SK-N-SH (cell line): ENCODE data around the gene APOM. TPM values are rescaled to one million over a fixed set of nuclear protein-coding genes. Genes with fewer than 3 reads are reported as not detected.

ENCODE experiments used
- CTCF ChIA-PET: fragments of 300-600, 350-600 bp; formaldehyde crosslinking; extraction: SDS; loops from one replicate; lab custom pipeline; 2021; lab: Yijun Ruan, JAX
- POLR2A ChIA-PET: fragments of 350-600 bp; sonication (Branson Sonifier 250); formaldehyde crosslinking; extraction: SDS; loops from one replicate; lab custom pipeline; 2020; ENCODE audit warnings: antibody characterized with exemption, inconsistent platforms; lab: Yijun Ruan, JAX
- DNase-seq: peaks from one replicate; pipeline ENCODE4 v3.0.0; 2012
- H2AFZ ChIP-seq: fragments of 200-600 bp; sonication (generic); 2 replicates; pipeline ENCODE4 v1.8.1; 2016; ENCODE audit warnings: antibody characterized with exemption, mild to moderate bottlenecking, low read depth
- H3F3A ChIP-seq: fragments of 200-600 bp; sonication (generic); replicated peaks from 2 replicates; pipeline ENCODE3; 2016; ENCODE audit warnings: antibody characterized with exemption, mild to moderate bottlenecking; ENCODE audit not compliant: insufficient read depth
- H3K27ac ChIP-seq, 2 experiments: fragments of 200-500 bp in 1 of 2; fragments of 200-600 bp in 1 of 2; sonication (Bioruptor generic) in 1 of 2; sonication (generic), shearing (Covaris generic) in 1 of 2; 2 replicates each; pipeline versions ENCODE4 v1.5.1 to v1.6.1; 2014 to 2016; ENCODE audit warnings: low read depth in 2 of 2, inconsistent platforms in 1 of 2, low read length in 1 of 2, mild to moderate bottlenecking in 1 of 2, mixed read lengths in 1 of 2
- H3K27me3 ChIP-seq: fragments of 200-600 bp; sonication (generic), shearing (Covaris generic); 2 replicates; pipeline ENCODE4 v1.6.1; 2016; ENCODE audit warnings: mixed run types; ENCODE audit not compliant: insufficient read depth
- H3K36me3 ChIP-seq, 2 experiments: fragments of 200-500 bp in 1 of 2; fragments of 200-600 bp in 1 of 2; sonication (Bioruptor generic) in 1 of 2; sonication (generic) in 1 of 2; replicated peaks in 1 of 2; 2 replicates each; pipeline versions ENCODE3 to v1.5.1; 2014 to 2016; ENCODE audit warnings: low read length in 1 of 2, mild to moderate bottlenecking in 1 of 2; ENCODE audit not compliant: insufficient read depth in 2 of 2, control insufficient read depth in 1 of 2
- H3K4me1 ChIP-seq, 2 experiments: fragments of 200-500 bp in 1 of 2; fragments of 200-600 bp in 1 of 2; sonication (Bioruptor generic) in 1 of 2; sonication (generic), shearing (Covaris generic) in 1 of 2; 2 replicates each; pipeline versions ENCODE4 v1.5.1 to v1.6.1; 2014 to 2016; ENCODE audit warnings: low read depth in 1 of 2, low read length in 1 of 2, mixed run types in 1 of 2; ENCODE audit not compliant: insufficient read depth in 2 of 2, control insufficient read depth in 1 of 2
- H3K4me2 ChIP-seq: fragments of 200-600 bp; sonication (generic), shearing (Covaris generic); 2 replicates; pipeline ENCODE4 v1.6.1; 2017; ENCODE audit warnings: mixed run types
- H3K4me3 ChIP-seq, 2 experiments: fragments of 200-500 bp in 1 of 2; fragments of 200-600 bp in 1 of 2; sonication (Bioruptor generic) in 1 of 2; sonication (generic), shearing (Covaris generic) in 1 of 2; 2 replicates each; pipeline versions ENCODE4 v1.5.1 to v1.8.1; 2014 to 2016; ENCODE audit warnings: low read depth in 2 of 2, inconsistent platforms in 1 of 2, low read length in 1 of 2, mild to moderate bottlenecking in 1 of 2, mixed read lengths in 1 of 2, moderate library complexity in 1 of 2
- H3K79me2 ChIP-seq: fragments of 200-600 bp; sonication (generic); 2 replicates; pipeline ENCODE4 v1.8.1; 2017; ENCODE audit warnings: mild to moderate bottlenecking; ENCODE audit not compliant: insufficient read depth
- H3K9ac ChIP-seq: fragments of 200-600 bp; sonication (generic); 2 replicates; pipeline ENCODE4 v1.6.1; 2017; ENCODE audit warnings: mixed run types
- H3K9me2 ChIP-seq: fragments of 200-600 bp; sonication (generic); 2 replicates; pipeline ENCODE4 v1.6.1; 2017; ENCODE audit warnings: mixed run types
- H3K9me3 ChIP-seq: fragments of 200-600 bp; sonication (generic); 2 replicates; pipeline ENCODE4 v1.6.1; 2017; ENCODE audit warnings: mixed run types, mild to moderate bottlenecking, moderate library complexity
- H4K20me1 ChIP-seq: fragments of 200-600 bp; sonication (generic); 2 replicates; pipeline ENCODE4 v1.6.1; 2017; ENCODE audit warnings: mild to moderate bottlenecking, mixed run types; ENCODE audit not compliant: insufficient read depth
- FOSL2 ChIP-seq: IDR thresholded peaks from 2 replicates; pipeline ENCODE4 v1.4.0; 2012; ENCODE audit warnings: low read depth, mild to moderate bottlenecking, moderate library complexity, borderline replicate concordance
- GABPA ChIP-seq: IDR thresholded peaks from 2 replicates; pipeline ENCODE4 v1.4.0; 2012; ENCODE audit warnings: low read depth, mild to moderate bottlenecking
- GATA2 ChIP-seq: sonication (generic); formaldehyde crosslinking; IDR thresholded peaks from 2 replicates; pipeline ENCODE4 v1.5.0; 2020; ENCODE audit warnings: mild to moderate bottlenecking, missing genetic modification reagents
- JUND ChIP-seq: IDR thresholded peaks from 2 replicates; pipeline ENCODE4 v1.4.0; 2012
- NFIC ChIP-seq: IDR thresholded peaks from 2 replicates; pipeline ENCODE4 v1.4.0; 2012; ENCODE audit warnings: borderline replicate concordance
- POLR2AphosphoS5 ChIP-seq: IDR thresholded peaks from 2 replicates; pipeline ENCODE4 v1.6.1; 2012; ENCODE audit warnings: low read depth, low read length
- RCOR1 ChIP-seq: fragments of 150-350 bp; IDR thresholded peaks from 2 replicates; pipeline ENCODE4 v1.6.1; 2017; ENCODE audit warnings: antibody characterized with exemption, low read length
- RXRA ChIP-seq: IDR thresholded peaks from 2 replicates; pipeline ENCODE4 v1.4.0; 2012; ENCODE audit warnings: low read depth, mild to moderate bottlenecking, borderline replicate concordance
- TCF12 ChIP-seq: IDR thresholded peaks from 2 replicates; pipeline ENCODE4 v1.4.0; 2012
- YY1 ChIP-seq: IDR thresholded peaks from 2 replicates; pipeline ENCODE4 v1.4.0; 2012; ENCODE audit warnings: low read depth, mild to moderate bottlenecking
- WGBS: methylation state at CpG from one replicate; pipeline ENCODE4 v1.1.6; 2017; ENCODE audit warnings: low lambda C conversion rate; 5-methylcytosine and 5-hydroxymethylcytosine counted together
- polyA plus RNA-seq, 3 experiments: library from polyadenylated mRNA; depleted of rRNA; stranded (reverse); fragments of >200 nt; gene quantifications; 2 replicates each; pipeline ENCODE4 v1.2.3, GENCODE V29; 2012
- TF ChIP-seq, protein P1 (sequence below): IDR thresholded peaks from 2 replicates; pipeline ENCODE4 v1.6.1; 2012; ENCODE audit warnings: mild to moderate bottlenecking, low read depth, low read length, moderate library complexity
- TF ChIP-seq, protein P2 (sequence below): fragments of 150-350 bp; IDR thresholded peaks from 2 replicates; pipeline ENCODE4 v1.6.1; 2016; ENCODE audit warnings: mild to moderate bottlenecking, low read depth, low read length

Gene APOM
- polyA plus RNA-seq, 1 of the 3 experiments (the other 2 are of a cell fraction) = 6.8 TPM

DNA sequence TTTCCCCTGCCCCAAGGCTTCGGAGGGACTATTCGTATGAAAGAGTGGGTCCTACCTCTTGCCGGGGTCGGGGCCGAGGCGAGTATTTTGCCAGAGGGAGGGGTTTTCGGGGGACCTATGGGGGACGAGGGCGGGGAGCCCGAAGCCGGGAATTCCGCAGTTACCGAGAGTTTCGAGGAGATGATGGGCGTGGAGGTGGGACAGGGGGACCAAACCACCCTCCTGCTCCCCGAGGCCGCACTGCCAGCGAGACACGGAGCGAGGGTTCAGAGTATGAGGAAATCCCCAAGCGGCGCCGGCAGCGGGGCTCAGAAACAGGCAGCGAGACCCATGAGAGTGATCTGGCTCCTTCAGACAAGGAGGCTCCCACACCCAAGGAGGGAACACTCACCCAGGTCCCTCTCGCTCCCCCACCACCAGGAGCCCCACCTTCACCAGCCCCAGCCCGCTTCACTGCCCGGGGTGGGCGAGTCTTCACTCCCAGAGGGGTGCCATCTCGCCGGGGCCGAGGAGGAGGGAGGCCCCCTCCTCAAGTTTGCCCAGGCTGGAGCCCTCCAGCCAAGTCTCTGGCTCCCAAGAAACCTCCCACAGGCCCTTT is 23.9 kb upstream of the APOM start:
- H2AFZ ChIP-seq = no peak overlapping the region
- TF ChIP-seq GABPA = no peak
- no peak for TF ChIP-seq TCF12
- TF ChIP-seq, protein P1, sequence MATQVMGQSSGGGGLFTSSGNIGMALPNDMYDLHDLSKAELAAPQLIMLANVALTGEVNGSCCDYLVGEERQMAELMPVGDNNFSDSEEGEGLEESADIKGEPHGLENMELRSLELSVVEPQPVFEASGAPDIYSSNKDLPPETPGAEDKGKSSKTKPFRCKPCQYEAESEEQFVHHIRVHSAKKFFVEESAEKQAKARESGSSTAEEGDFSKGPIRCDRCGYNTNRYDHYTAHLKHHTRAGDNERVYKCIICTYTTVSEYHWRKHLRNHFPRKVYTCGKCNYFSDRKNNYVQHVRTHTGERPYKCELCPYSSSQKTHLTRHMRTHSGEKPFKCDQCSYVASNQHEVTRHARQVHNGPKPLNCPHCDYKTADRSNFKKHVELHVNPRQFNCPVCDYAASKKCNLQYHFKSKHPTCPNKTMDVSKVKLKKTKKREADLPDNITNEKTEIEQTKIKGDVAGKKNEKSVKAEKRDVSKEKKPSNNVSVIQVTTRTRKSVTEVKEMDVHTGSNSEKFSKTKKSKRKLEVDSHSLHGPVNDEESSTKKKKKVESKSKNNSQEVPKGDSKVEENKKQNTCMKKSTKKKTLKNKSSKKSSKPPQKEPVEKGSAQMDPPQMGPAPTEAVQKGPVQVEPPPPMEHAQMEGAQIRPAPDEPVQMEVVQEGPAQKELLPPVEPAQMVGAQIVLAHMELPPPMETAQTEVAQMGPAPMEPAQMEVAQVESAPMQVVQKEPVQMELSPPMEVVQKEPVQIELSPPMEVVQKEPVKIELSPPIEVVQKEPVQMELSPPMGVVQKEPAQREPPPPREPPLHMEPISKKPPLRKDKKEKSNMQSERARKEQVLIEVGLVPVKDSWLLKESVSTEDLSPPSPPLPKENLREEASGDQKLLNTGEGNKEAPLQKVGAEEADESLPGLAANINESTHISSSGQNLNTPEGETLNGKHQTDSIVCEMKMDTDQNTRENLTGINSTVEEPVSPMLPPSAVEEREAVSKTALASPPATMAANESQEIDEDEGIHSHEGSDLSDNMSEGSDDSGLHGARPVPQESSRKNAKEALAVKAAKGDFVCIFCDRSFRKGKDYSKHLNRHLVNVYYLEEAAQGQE = no peak
- no peak for TF ChIP-seq FOSL2
- TF ChIP-seq POLR2AphosphoS5 = no peak
- no peak for TF ChIP-seq RCOR1
- TF ChIP-seq, protein P2, sequence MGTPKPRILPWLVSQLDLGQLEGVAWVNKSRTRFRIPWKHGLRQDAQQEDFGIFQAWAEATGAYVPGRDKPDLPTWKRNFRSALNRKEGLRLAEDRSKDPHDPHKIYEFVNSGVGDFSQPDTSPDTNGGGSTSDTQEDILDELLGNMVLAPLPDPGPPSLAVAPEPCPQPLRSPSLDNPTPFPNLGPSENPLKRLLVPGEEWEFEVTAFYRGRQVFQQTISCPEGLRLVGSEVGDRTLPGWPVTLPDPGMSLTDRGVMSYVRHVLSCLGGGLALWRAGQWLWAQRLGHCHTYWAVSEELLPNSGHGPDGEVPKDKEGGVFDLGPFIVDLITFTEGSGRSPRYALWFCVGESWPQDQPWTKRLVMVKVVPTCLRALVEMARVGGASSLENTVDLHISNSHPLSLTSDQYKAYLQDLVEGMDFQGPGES = no peak
- TF ChIP-seq YY1 = no peak
- no peak for TF ChIP-seq RXRA
- TF ChIP-seq JUND = no peak
- TF ChIP-seq NFIC = no peak
- TF ChIP-seq GATA2 (CRISPR knock-in tag) = no peak
- peaks cover 32% of the 10 kb centered on the region for H3F3A ChIP-seq
- no peak overlapping the region for H3K9ac ChIP-seq
- H3K4me3 ChIP-seq = no peak overlapping the region
- H3K27ac ChIP-seq = no peak overlapping the region; a peak in 1 of 4 replicates
- WGBS = 94% methylated on average over 30 of the region's 32 CpGs
- peaks cover 25% of the 10 kb centered on the region; the same call in 1 of the 2 replicates for H3K79me2 ChIP-seq
- H3K4me2 ChIP-seq = no peak overlapping the region
- no peaks in the 10 kb centered on the region for H3K9me3 ChIP-seq
- H4K20me1 ChIP-seq = peaks cover 19% of the 10 kb centered on the region; the same call in 1 of the 2 replicates
- peak; percentile 42 for DNase-seq
- POLR2A ChIA-PET = no interaction called here
- peaks cover 60 to 98% of the 10 kb centered on the region in 2 experiments for H3K36me3 ChIP-seq
- no peaks in the 10 kb centered on the region for H3K9me2 ChIP-seq
- H3K27me3 ChIP-seq = no peaks in the 10 kb centered on the region
- H3K4me1 ChIP-seq = no peaks in the 10 kb centered on the region; a peak in 1 of 4 replicates
- CTCF ChIA-PET = interaction anchor here (1.0 kb wide), 1 partner anchor 10 kb away, joined by 4 read pairs; no protein-coding TSS in a partner anchor
